ENCODE measurements around the gene FOXD4L1. TPM values are rescaled to one million over a fixed set of nuclear protein-coding genes. Genes with fewer than 3 reads are reported as not detected.
"Not testable (repeated sequence)": the region's sequence is repeated elsewhere in the genome, so short reads cannot be mapped to it uniquely, and the experiment has no call there.

Gene FOXD4L1
- total RNA-seq (under 1 TPM in 4 of 7 donors, not detected in 3; 0.12 to 0.25 (median 0.19) TPM), polyA plus RNA-seq (not detected)
- long read RNA-seq, donor 1, result 0 reads
- long read RNA-seq, donor 2, result 0 reads
- long read RNA-seq, donor 3, result 0 reads

GRCh38 chr2:113498365-113498764 lies at the start of gene FOXD4L1:
FOXD4L1 (plus strand) TSS chr2:113498665; CDS start chr2:113499257, 592 bp downstream.
- intact Hi-C loops (cut with DNase I); H3K9me3 ChIP-seq; DNase-seq; H3K4me1 ChIP-seq (ENCODE audit: insufficient read depth); H3K4me3 ChIP-seq; H3K27me3 ChIP-seq; H3K36me3 ChIP-seq; H3K27ac ChIP-seq: not testable (repeated sequence)
- WGBS, 3 donors, result 40 to 73% (median 71%) methylated on average over 2 to 3 of the region's 4 CpGs

GRCh38 chr2:113465770-113466169 lies 32.7 kb upstream of the FOXD4L1 start:
- H3K36me3 ChIP-seq; intact Hi-C loops (cut with DNase I); H3K27ac ChIP-seq; H3K9me3 ChIP-seq; H3K4me3 ChIP-seq; H3K4me1 ChIP-seq (ENCODE audit: insufficient read depth); DNase-seq; H3K27me3 ChIP-seq: not testable (repeated sequence)

DNA sequence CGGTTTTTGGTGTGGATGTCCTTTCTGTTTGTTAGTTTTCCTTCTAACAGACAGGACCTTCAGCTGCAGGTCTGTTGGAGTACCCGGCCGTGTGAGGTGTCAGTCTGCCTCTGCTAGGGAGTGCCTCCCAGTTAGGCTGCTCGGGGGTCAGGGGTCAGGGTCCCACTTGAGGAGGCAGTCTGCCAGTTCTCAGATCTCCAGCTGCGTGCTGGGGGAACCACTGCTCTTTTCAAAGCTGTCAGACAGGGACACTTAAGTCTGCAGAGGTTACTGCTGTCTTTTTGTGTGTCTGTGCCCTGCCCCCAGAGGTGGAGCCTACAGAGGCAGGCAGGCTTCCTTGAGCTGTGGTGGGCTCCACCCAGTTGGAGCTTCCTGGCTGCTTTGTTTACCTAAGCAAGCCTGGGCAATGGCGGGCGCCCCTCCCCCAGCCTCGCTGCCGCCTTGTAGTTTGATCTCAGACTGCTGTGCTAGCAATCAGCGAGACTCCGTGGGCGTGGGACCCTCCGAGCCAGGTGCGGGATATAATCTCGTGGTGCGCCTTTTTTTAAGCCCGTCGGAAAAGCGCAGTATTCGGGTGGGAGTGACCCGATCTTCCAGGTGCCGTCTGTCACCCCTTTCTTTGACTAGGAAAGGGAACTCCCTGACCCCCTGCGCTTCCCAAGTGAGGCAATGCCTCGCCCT lies 21.6 kb upstream of the FOXD4L1 start:
- H3K36me3 ChIP-seq; H3K9me3 ChIP-seq; H3K4me1 ChIP-seq (ENCODE audit: insufficient read depth); DNase-seq; intact Hi-C loops (cut with DNase I); H3K4me3 ChIP-seq; H3K27ac ChIP-seq; H3K27me3 ChIP-seq: not testable (repeated sequence)
- WGBS, 3 donors, result 93 to 98% (median 93%) methylated on average over 17 to 22 of the region's 24 CpGs

DNA sequence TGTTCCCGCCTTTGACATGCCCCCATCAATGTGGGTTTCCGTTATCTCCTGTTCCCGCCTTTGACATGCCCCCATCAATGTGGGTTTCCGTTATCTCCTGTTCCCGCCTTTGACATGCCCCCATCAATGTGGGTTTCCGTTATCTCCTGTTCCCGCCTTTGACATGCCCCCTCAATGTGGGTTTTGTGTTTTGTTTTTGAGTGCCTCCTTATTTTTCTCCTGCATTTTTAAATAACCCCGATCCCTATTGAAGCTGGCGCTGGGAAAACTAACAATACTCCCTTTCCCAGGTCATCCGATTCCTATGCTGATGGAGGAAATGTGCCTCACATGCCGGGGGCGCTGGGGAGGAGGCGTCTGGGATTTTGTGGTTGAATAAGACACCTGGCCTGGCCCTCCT lies 1.9 kb upstream of the FOXD4L1 start:
- intact Hi-C loops (cut with DNase I); H3K4me3 ChIP-seq; H3K36me3 ChIP-seq; H3K27me3 ChIP-seq; H3K4me1 ChIP-seq (ENCODE audit: insufficient read depth); H3K9me3 ChIP-seq; DNase-seq; H3K27ac ChIP-seq: not testable (repeated sequence)
- 95 to 98% methylated on average over 13 of the region's 13 CpGs; no CpG with 5 or more reads in 1 of the 3 donors for WGBS, 3 donors

DNA sequence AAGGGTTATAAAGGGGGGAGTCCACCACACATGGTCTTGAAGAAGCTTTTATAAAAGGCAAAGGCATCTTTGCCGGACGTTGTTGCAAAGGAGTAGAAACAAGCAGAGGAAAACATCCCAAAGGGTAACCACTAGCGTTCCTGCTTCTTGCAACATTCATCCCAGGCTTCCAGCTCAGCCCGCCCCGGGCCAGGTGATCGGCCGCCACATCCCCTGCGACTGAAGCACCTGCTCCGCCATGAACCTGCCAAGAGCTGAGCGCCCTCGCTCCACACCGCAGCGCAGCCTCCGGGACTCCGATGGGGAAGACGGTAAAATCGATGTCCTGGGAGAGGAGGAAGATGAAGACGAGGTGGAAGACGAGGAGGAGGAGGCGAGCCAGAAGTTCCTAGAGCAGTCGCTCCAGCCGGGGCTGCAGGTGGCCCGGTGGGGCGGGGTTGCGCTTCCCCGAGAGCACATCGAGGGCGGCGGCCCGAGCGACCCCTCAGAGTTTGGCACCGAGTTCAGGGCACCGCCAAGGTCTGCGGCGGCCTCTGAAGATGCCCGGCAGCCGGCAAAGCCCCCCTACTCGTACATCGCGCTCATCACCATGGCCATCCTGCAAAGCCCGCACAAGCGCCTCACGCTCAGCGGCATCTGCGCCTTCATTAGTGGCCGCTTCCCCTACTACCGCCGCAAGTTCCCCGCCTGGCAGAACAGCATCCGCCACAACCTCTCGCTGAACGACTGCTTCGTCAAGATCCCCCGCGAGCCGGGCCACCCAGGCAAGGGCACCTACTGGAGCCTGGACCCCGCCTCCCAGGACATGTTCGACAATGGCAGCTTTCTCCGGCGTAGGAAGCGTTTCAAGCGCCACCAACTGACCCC lies 787 bp downstream of the FOXD4L1 start:
- H3K36me3 ChIP-seq; DNase-seq; intact Hi-C loops (cut with DNase I); H3K27ac ChIP-seq; H3K9me3 ChIP-seq; H3K27me3 ChIP-seq; H3K4me3 ChIP-seq; H3K4me1 ChIP-seq (ENCODE audit: insufficient read depth): not testable (repeated sequence)
- 4 to 7% (median 5%) methylated on average over 4 to 57 of the region's 62 CpGs for WGBS, 3 donors

DNA sequence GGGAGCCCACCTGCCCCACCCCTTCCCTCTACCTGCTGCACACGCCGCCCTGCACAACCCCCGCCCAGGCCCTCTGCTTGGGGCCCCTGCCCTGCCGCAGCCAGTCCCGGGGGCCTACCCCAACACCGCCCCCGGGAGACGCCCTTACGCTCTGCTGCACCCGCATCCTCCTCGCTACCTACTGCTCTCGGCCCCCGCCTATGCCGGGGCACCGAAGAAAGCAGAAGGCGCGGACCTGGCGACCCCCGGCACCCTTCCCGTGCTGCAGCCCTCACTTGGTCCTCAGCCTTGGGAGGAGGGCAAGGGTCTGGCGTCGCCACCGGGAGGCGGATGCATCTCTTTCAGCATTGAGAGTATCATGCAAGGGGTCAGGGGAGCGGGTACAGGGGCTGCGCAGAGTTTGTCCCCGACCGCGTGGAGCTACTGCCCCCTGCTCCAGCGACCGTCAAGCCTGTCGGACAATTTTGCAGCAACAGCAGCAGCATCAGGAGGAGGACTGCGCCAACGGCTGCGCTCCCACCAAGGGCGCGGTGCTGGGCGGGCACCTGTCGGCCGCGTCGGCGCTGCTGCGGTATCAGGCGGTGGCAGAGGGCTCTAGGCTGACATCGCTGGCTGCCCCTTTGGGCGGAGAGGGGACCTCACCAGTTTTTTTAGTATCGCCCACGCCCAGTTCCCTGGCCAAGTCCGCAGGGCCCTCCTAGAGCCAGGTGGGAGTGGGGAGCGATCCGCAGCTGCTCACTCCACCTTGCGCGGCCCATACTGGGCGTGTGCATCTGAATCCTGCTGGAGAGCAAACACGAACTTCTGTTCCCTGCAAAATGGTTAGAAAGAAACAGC lies 1.6 kb downstream of the FOXD4L1 start:
- H3K9me3 ChIP-seq; DNase-seq; intact Hi-C loops (cut with DNase I); H3K4me3 ChIP-seq; H3K4me1 ChIP-seq (ENCODE audit: insufficient read depth); H3K27me3 ChIP-seq; H3K36me3 ChIP-seq; H3K27ac ChIP-seq: not testable (repeated sequence)
- WGBS, 3 donors, result 5 to 6% methylated on average over 21 to 48 of the region's 56 CpGs; no CpG with 5 or more reads in 1 of the 3 donors

GRCh38 chr2:113500723-113501038 lies 2.2 kb downstream of the FOXD4L1 start:
- DNase-seq; H3K36me3 ChIP-seq; H3K4me1 ChIP-seq (ENCODE audit: insufficient read depth); H3K27me3 ChIP-seq; H3K27ac ChIP-seq; intact Hi-C loops (cut with DNase I); H3K9me3 ChIP-seq; H3K4me3 ChIP-seq: not testable (repeated sequence)
- 29 to 30% methylated on average over 8 of the region's 8 CpGs; no CpG with 5 or more reads in 1 of the 3 donors for WGBS, 3 donors

- 5% methylated on average over 64 to 72 of the region's 73 CpGs; no CpG with 5 or more reads in 1 of the 3 donors for WGBS, 3 donors
- intact Hi-C loops (cut with DNase I); H3K36me3 ChIP-seq; H3K4me1 ChIP-seq (ENCODE audit: insufficient read depth); DNase-seq; H3K27ac ChIP-seq; H3K9me3 ChIP-seq; H3K27me3 ChIP-seq: not testable (repeated sequence)
- peak overlapping the region; percentile 21 for H3K4me3 ChIP-seq
These were observed 4.0 kb downstream of the FOXD4L1 start for GRCh38 chr2:113502216-113503093.

- H3K4me3 ChIP-seq, result peak overlapping the region; percentile 21
- H3K27ac ChIP-seq; H3K36me3 ChIP-seq; intact Hi-C loops (cut with DNase I); H3K4me1 ChIP-seq (ENCODE audit: insufficient read depth); H3K9me3 ChIP-seq; H3K27me3 ChIP-seq: not testable (repeated sequence)
- DNase-seq, result peak in 1 of 5 donors; percentile 15
- WGBS, 3 donors, result 1 to 3% methylated on average over 80 to 116 of the region's 116 CpGs; no CpG with 5 or more reads in 1 of the 3 donors
These were observed 4.9 kb downstream of the FOXD4L1 start for GRCh38 chr2:113503094-113504042.

- H3K27me3 ChIP-seq; H3K9me3 ChIP-seq; H3K36me3 ChIP-seq; H3K4me1 ChIP-seq (ENCODE audit: insufficient read depth); intact Hi-C loops (cut with DNase I); H3K27ac ChIP-seq: not testable (repeated sequence)
- peak overlapping the region; percentile 21 for H3K4me3 ChIP-seq
- WGBS, 3 donors, result 13 to 14% methylated on average over 13 to 19 of the region's 23 CpGs; no CpG with 5 or more reads in 1 of the 3 donors
- DNase-seq, result peak in 1 of 5 donors; percentile 14
These were observed 5.6 kb downstream of the FOXD4L1 start for GRCh38 chr2:113504081-113504480.
